Neural cell (in vitro differentiated cells): ENCODE data around the gene HEG1.

Experiments used
- EP300 ChIP-seq: fragments of 450-650 bp; conservative IDR thresholded peaks from 2 replicates; pipeline ENCODE4 v1.6.1; 2014; ENCODE audit warnings: antibody characterized with exemption, mild to moderate bottlenecking, moderate library complexity; ENCODE audit not compliant: poor library complexity, severe bottlenecking
- EZH2 ChIP-seq: fragments of 200-600, 300-800 bp; shearing (Covaris generic), sonication (generic); IDR thresholded peaks from 2 replicates; pipeline ENCODE4 v1.6.1; 2014; ENCODE audit warnings: antibody characterized with exemption, low read length, borderline replicate concordance, mild to moderate bottlenecking; ENCODE audit not compliant: insufficient read depth, poor library complexity, severe bottlenecking
- RAD21 ChIP-seq: fragments of 450-650 bp; conservative IDR thresholded peaks from 2 replicates; pipeline ENCODE4 v1.6.1; 2014; ENCODE audit warnings: antibody characterized with exemption, mild to moderate bottlenecking, moderate library complexity
- TAF1 ChIP-seq: IDR thresholded peaks from 2 replicates; pipeline ENCODE4 v1.6.1; 2012; ENCODE audit warnings: low read depth
- TF ChIP-seq, protein P1 (sequence below): fragments of 450-650 bp; IDR thresholded peaks from 2 replicates; pipeline ENCODE4 v1.5.1; 2014; ENCODE audit warnings: antibody characterized with exemption, mild to moderate bottlenecking, moderate library complexity; ENCODE audit not compliant: poor library complexity, severe bottlenecking
- TF ChIP-seq, protein P2 (sequence below): IDR thresholded peaks from 2 replicates; pipeline ENCODE4 v1.6.1; 2012; ENCODE audit warnings: borderline replicate concordance

DNA sequence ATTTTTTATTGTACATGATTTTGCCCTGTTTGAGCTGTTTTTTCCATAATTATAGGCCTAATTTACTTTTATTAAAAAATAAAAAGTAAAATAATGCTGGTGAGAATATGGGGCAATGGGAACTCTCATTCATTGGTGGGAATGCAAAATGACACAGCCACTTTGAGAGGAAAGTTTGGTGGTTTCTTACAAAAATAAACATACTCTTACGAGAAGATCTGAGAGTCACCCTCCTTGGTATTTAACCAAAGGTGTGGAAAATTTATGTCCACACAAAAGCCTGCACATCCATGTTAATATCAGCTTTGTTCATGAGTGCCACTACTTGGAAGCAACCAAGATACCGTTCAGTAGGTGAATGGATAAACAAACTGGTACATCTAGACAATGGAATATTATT is 131.1 kb downstream of the HEG1 start:
- TF ChIP-seq, protein P1, sequence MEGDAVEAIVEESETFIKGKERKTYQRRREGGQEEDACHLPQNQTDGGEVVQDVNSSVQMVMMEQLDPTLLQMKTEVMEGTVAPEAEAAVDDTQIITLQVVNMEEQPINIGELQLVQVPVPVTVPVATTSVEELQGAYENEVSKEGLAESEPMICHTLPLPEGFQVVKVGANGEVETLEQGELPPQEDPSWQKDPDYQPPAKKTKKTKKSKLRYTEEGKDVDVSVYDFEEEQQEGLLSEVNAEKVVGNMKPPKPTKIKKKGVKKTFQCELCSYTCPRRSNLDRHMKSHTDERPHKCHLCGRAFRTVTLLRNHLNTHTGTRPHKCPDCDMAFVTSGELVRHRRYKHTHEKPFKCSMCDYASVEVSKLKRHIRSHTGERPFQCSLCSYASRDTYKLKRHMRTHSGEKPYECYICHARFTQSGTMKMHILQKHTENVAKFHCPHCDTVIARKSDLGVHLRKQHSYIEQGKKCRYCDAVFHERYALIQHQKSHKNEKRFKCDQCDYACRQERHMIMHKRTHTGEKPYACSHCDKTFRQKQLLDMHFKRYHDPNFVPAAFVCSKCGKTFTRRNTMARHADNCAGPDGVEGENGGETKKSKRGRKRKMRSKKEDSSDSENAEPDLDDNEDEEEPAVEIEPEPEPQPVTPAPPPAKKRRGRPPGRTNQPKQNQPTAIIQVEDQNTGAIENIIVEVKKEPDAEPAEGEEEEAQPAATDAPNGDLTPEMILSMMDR = no peak
- TF ChIP-seq TAF1 (no peak), EZH2 (no peak), EP300 (no peak), RAD21 (no peak)
- TF ChIP-seq, protein P2, sequence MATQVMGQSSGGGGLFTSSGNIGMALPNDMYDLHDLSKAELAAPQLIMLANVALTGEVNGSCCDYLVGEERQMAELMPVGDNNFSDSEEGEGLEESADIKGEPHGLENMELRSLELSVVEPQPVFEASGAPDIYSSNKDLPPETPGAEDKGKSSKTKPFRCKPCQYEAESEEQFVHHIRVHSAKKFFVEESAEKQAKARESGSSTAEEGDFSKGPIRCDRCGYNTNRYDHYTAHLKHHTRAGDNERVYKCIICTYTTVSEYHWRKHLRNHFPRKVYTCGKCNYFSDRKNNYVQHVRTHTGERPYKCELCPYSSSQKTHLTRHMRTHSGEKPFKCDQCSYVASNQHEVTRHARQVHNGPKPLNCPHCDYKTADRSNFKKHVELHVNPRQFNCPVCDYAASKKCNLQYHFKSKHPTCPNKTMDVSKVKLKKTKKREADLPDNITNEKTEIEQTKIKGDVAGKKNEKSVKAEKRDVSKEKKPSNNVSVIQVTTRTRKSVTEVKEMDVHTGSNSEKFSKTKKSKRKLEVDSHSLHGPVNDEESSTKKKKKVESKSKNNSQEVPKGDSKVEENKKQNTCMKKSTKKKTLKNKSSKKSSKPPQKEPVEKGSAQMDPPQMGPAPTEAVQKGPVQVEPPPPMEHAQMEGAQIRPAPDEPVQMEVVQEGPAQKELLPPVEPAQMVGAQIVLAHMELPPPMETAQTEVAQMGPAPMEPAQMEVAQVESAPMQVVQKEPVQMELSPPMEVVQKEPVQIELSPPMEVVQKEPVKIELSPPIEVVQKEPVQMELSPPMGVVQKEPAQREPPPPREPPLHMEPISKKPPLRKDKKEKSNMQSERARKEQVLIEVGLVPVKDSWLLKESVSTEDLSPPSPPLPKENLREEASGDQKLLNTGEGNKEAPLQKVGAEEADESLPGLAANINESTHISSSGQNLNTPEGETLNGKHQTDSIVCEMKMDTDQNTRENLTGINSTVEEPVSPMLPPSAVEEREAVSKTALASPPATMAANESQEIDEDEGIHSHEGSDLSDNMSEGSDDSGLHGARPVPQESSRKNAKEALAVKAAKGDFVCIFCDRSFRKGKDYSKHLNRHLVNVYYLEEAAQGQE = no peak
